ENCODE measurements around the gene CES4A.
"Not testable (repeated sequence)": the region's sequence is repeated elsewhere in the genome, so short reads cannot be mapped to it uniquely, and the experiment has no call there.

Gene CES4A

DNA sequence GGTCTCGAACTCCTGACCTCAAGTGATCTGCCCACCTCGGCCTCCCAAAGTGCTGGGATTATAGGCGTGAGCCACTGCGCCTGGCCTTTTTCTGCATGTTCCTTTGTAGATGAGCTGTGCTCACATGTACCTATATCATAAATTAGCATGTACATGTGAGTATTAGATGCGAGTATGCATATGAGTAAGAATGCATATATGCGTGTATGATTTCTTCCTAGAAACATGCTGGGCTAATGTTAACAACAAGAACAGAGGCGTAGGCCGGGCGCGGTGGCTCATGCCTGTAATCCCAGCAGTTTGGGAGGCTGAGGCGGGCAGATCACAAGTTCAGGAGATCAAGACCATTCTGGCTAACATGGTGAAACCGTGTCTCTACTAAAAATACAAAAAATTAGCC, 5.2 kb downstream of the CES4A start:
- not testable (repeated sequence) for DNase-seq

DNA sequence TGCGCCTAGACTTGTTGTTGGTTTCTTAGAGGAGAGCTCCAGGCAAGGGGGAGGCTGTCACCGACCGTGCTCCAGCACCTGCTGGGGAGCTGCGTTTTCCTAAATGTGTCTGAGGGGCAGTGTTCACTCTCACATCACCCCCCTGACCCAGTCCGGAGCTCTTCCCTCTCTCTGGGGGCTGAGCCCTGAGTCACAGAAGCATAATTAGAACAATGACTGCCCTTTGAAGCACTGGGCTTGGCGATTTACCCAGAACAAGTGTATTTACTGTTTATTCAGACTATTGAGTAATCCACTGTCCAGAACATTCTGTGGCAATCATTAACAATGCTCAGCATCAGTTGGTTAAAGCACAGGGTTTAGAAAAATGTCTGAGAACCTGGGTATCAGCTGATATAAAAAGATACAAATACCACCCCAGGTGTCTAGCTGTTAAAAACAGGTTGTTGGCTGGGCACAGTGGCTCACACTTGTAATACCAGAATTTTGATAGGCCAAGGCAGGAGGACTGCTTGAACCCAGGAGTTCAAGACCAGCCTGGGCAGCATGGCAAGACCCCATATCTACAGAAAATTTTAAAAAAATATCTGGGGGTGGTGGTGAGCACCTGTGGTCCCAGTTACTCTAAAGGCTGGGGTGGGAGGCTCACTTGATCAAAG, 8.1 kb downstream of the CES4A start:
- DNase-seq, result no peak

DNA sequence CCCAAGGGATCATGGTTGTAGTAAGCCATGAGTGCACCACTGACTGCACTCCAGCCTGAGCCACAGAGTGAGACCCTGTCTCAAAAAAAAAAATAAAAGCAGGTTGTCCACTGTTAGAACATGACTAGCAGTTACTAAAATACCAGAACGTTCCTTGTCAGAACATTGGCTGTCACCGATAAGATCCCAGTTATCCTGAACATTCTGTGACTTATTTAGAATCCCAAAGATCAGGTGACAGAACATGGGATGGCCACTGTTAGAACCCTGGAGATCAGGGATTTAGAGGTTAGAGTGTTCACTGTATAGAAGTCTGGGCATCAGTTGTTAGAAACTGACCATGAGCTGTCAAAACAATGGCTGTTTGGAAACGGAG, 8.6 kb downstream of the CES4A start:
- no peak for DNase-seq

DNA sequence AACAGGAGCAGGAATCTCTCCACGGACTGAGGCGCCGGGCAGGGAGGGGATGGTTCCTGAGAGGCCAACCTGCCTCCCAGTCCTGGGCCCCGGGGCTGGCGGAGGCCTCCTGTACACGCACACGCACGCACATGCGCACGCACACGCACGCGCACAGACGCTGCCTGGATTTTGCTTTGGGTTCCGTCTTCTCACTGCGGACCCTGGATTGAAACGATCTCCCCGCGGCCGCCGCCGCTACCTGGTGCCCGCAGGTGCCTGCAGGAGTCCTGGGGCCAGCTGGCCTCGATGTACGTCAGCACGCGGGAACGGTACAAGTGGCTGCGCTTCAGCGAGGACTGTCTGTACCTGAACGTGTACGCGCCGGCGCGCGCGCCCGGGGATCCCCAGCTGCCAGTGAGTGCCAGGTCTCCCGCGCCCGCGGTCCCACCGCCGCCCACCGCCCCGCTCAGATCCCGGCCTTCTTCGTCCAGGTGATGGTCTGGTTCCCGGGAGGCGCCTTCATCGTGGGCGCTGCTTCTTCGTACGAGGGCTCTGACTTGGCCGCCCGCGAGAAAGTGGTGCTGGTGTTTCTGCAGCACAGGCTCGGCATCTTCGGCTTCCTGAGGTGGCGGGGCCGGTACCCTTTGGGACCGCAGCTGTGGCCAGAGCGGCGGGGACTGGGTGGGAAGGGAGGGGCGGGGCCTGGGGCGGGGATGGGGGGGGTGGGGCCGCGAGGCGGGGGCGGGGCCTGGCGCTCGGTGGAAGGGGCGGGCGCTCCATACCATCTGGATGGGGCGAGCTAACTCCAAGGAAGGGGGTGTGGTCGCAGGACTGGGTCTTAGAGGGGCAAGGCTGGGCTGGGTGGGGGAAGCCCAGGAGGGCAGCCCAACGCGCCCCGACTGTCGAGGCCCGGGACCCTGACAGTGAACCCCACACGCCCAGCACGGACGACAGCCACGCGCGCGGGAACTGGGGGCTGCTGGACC, 12.3 kb downstream of the CES4A start:
- no peak for DNase-seq

DNA sequence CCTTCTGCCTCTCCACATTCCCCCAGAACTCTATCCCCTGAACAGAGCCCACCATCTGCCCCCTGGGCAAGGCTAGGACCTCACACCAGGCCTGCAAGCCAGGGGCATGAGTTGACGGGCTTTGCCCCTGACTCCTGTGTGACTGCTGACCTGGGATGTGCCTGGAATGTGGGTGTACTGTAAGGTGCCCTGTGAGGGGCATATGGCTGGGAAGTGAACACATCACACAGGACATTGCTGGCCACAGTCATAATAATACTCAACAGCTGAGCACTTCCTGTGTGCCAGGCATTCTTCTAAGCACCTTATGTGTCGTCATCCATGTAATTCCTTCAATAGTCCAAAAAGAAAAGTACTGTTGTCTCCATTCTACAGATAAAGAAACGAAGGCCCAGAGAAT, 13.3 kb downstream of the CES4A start:
- no peak for DNase-seq

DNA sequence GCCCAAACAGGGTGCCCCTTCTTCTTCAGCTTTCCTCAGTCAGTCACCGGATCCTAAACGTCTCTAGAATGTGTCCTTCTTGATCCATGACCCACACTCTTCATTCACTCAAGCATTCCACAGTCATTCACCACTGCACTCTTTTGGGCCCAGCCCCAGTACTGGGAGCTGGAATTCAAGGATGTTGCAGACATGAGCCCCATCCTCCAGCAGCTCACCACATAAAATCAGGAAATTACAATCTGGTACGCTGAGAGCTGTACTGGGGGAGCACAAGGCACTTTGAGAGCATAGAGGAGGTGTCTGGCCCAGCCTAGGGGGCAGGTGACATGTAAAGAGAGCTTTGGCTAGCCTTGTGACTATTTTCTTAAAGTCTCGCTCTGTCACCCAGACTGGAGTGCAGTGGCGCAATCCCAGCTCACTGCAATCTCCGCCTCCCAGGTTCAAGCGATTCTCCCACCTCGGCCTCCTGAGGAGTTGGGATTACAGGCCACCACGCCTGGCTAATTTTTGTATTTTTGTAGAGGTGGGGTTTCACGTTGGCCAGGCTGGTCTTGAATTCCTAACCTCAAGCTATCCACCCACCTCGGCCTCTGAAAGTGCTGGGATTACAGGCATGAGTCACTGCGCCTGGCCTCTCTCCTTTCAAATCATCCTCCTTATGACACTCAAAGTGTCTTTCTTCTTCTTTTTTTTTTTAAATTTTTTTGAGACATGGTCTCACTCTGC, 18.7 kb downstream of the CES4A start:
- no peak for DNase-seq

DNA sequence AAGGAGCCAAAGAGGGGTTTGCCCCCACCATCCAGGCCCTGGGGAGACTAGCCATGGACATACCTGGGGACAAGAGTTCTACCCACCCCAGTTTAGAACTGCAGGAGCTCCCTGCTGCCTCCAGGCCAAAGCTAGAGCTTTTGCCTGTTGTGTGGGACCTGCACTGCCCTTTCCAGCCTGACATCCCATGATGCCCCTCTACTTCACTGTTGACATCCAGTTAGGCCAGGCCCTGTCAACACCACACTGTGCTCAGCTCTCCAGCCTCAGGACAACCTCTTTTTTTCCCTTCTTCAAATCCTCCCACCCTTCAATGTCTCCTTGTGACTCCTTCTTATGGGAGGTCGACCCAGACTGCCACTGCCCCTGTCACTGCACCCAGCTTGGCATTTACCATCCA, 20.8 kb downstream of the CES4A start:
- no peak for DNase-seq

DNA sequence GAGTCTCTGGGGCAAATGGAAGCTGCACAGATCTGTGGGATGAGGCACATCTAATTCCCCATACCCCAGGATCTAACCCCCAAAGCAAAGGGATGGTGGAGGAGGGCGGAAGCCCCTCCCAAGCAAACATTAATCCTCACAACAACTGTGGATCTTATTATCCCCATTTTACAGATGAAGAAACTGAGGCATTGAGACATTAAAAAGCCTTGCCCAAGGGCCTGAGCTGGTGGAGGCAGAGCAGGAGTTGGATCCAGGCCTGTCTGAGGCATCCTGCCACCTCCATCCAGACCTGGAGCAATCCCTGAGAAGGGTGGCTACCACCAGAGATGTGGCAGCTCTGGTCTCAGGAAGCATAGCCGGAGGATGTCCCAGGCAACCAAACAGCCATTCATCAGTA, 22.9 kb downstream of the CES4A start:
- DNase-seq, result no peak

DNA sequence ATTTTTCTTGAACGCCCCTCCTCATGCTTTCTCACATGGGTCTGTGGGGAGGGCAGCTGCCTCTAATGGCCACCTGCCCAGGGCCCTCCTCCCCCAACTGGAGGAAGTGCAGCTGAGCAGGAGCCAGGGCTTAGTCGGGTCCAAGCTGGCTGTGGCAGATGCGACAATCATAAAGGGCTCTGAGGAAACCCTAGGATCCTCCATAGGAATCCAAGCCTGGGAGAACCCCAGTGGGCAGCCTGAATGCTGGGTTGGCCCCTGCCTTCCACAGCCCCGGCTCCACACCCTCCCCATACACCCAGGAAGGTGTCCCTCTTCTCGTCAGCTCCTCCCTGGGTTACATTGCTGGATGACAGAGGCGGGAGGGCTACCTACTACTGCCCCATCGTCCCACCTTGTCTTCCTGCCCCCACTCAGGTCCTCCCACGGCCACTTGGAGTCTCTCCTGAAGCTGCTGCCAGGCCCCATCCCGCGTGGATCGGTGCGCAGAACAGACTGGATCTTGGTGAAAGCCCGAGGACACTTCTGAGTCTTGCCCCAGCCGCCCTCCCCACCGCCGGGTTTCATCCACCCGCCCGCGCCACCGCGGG, 24.9 kb downstream of the CES4A start:
- no peak for DNase-seq

DNA sequence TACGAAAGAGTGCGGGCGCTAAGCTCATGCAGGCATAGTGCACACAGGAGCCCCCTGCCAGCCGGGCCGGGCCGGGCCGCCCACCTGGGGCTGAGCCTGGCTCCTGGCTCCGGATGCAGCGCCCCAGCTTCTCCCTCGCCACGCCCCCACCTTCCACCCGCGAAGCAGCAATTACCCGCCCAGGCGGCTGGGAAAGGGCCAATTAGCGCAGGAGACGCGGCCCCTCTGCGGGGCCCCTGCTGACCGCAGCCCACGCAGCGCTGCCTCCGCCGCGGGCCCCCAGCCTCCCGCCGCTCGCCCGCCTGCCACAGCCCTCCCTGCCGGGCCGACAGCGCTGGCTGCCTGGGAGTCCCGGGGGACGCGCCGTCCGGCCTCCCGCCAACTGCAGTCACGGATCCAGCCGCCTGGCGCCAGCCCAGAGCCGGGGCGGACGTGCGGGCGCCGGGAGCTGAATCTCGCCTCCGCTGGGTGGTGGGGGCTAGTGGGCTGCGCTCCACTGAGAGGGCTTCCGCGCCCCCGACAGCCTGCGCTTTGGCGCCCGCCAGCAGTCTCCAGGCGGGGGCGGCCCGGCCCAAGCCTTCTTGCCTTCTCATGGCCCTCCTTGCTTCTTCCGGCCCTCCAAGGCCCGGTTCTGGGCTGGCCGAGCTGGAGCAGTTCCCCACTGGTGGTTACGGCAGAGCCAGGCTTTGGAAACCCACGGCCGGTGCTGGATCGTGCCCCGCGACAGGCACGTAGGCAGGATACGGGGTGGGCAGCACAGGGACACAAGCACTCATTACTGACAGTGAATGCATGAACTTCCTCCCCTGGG, 25.6 kb downstream of the CES4A start:
- no peak for DNase-seq

DNA sequence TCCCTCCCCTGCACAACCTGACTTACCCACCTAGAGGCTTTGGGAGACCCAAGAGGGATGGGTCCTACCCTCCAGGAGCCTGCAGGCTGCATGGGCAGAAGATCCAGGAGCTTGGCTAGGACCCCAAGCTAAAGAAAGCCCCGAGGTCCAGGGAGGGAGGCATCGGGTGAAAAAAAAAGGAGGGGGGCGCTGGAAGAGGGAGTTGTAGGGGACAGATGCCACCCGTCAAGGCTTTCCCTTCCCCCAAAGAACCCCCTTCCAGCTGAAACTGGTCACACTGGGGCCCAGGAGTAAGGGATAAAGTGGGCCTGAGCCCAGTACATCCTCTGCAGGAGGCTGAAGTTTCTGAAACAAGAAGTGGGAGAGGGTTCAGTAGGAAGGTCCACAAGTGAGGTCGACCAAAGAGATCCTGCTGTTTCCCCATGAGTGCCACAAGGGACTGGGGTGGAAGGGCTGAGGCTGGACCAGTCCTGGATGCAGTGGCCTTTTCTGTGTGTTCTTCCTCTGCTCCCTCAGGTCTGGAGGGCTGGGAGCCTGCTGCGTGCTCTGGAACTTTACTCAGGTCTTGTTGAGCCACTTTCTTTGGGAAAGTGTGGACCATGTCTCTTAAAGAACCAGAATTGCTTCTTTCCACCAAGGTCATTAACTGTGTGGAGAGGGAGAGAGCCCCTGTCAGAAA, 26.4 kb downstream of the CES4A start:
- no peak for DNase-seq

DNA sequence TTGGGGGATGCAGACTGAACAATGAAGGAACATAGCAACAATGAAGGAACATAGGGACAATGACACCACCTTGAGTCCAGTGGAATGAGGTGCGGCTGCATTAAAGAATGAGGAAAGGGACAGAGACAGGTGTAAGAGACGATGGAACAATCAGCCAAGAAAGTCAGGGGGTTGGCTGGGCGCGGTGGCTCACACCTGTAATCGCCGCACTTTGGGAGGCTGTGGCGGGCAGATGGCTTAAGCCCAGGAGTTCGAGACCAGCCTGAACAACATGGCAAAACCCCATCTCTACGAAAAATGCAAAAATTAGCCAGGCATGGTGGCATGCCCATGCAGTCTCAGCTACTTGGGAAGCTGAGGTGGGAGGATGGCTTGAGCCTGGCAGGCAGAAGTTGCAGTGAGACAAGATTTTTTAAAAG, 26.9 kb downstream of the CES4A start:
- no peak for DNase-seq

DNA sequence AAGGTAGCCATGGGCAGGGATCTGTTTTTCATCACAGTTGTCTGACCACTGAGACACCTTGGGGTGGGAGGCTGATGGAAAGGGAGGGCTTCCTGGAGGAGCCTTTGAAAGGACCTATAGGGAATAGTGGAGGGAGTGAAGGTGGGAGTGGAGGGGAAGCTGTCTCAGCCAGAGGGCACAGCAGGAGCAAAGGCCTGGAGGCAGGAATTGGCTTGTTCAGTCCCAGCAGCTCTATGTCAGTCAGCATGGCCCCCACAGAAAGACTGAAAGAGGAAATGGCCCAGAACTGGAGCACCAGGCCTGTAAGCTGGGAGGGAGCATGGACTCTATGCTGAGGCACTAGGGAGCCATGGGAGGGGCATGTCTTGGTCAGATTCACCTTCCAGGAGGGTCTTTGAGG, 27.8 kb downstream of the CES4A start:
- DNase-seq, result no peak

DNA sequence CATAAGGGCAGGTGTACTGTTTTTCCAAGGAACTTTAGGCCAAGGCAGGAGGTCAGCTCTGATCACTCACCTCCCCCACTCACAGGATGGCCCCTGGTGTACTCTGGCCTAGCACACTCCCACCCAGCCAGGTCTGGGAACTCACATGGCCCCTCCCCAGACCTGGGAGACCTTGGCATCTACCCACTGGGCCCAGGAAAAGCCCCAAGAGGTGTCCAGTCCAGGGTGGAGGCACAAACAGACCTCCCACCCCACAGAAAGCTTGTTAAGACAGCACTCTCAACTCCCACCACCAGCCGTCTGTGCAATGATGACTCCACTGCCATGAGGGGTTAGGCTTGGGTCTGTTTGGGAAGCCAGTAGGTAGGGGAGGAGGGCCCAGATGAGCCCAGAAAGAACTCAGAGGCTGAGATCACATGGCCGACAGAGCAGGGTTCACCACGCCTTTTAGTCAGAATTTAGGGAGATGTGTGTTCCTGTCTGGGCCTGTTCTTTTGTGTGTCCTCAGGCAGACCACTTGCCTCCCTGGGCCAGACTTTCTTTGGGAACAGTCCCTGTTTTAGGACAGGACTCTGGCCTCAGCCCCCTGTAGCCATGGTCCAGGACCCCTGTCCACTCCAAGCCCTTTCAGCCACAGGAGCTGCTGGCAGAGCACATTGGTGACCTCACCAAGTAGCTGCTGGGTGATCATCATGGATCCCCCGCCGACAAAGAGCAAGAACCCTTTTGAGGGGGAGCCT, 28.5 kb downstream of the CES4A start:
- no peak for DNase-seq

DNA sequence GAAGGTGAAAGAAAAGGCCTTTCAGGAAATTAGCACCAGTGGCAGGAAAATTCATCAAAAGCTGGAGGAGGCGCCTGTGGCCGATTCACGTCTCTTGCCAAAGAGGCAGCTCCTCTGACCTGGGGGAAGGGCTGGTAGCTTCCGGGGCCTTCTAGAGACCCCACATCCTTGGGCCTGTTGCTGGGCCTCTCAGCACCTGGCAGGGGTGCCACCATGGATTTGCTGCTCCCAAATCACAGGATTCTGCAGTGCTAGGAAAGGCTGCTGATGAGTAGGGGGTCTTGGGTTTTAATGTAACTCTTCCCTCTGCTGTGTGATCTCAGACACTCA, 29.0 kb downstream of the CES4A start:
- no peak for DNase-seq

DNA sequence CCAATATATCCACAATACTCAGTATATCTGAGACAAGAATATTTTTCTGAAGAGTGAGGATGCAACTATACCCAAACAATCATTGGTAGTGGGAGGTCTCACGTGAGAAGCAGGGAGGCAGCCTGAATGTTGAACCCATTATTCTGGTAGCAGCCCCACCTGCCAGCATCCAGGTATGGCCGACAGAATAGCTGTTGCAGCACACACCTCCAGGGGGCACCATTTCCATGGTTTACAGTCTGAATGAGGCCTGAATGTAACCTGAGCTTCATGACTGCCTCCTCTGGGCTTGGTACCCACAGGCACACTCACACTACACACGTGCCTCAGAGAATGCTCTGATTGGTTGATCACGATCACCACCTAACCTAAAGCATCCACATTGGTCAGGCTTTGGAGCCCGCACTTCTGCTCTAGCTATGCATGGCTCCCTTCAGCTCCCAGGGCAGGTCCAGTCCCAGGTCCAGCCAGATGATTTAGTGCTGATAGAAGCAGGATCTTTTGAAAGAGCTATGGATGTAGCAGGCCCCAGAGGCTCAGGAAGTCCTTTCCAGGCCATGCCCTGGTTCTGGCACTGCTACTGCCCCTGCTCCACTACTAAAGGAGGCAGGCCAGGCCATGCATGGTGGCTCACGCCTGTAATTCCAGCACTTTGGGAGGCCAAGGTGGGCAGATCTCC, 29.6 kb downstream of the CES4A start:
- peak; percentile 93 to 94 for DNase-seq

DNA sequence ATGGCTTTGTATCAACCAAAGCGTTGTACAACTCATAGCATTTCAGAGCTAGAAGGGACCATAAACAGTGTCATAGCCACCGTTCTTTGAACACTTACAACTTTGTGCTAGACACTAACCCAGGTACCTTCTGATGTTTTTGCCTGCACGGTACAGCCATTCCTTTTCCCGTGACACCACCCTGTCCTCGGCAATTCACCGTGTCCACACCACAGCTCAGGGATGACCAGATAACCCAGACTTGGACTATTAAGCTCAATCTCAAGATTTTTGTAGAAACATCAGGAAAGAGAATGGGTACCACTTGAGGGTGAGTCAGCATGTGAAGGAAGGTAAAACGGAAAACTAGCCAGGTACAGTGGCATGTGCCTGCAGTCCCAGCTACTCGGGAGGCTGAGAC, 30.8 kb downstream of the CES4A start:
- DNase-seq, result no peak

DNA sequence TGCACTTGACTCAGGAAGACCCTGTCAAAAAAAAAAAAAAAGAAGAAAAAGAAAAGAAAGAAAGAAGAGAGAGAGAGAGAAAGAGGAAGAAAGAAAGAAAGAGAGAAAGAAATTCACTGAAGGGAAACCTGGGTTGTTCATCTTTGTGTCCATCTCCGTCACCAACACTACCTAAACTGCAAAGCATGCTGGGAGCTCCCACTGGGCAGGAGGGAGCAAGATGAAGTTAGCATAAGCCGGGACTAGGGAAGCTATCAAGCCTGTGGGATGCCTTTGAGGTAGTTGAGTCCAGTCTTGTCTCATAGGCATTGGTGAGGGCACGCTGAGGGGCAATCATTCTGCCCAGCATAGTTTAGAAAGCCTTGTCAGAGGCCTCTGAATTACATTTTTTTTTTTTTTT, 32.9 kb downstream of the CES4A start:
- DNase-seq, result no peak

DNA sequence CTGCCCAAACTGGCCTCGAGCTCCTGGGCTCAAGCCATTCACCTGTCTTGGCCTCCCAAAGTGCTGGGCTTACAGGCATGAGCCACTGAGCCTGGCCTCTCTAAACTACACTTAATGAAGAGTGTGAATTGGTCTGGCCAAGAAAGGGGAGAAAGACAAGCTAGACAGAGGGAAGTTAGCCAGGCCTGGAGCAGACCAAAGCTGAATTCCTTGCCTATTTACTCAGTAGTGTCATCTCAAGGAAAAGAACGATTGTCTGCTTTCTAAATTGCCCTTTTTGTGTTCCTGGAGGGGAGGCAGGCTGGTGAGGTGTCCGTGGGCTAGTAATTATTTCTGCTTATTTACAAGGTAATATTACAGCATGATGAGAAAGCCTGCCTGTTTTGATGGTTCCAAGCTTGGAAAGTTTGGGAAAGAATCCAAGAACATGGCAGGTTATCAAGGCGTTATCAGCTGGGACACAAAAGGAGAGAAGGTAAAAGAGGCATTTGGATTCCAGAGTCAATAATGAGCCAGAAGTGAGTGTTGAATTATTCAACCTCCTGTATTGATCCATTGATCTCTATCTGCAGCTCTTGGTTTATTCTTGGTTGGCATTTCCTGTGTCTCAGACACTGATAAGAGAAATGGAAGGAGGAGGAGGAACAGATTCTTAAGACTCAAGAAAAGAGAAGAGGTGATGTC, 34.3 kb downstream of the CES4A start:
- DNase-seq, result no peak

DNA sequence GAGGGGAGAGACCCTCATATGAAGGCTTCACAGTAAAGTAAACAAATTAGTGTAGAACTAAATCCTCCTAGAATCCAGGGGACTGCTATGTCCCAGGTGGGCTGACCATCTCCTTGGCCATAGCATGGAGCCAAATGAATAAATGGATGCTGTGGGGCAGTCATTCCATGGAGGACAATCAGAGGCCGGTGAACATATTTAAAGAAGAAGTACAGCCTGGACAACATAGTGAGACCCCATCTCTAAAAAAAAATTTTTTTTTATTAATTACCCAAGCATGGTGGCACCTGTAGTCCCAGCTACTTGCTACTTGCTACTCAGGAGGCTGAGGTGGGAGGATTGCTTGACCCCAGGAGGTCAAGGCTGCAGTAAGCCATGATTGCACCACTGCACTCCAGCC, 35.3 kb downstream of the CES4A start:
- no peak for DNase-seq
